ENCODE data around the gene ANGPTL8.

ANGPTL8 gene

GRCh38 chr19:11202488-11203193 lies 36.8 kb upstream of the ANGPTL8 start:
- intact Hi-C loops (cut with DNase I): loop anchor here (5.0 kb wide), 1 partner anchor 60 kb away; no protein-coding TSS in a partner anchor
- no peak for DNase-seq

- intact Hi-C loops (cut with DNase I): loop anchor here (5.0 kb wide), 1 partner anchor 61 kb away; no protein-coding TSS in a partner anchor
Measured at GRCh38 chr19:11203194-11204075, 36.0 kb upstream of the ANGPTL8 start.

GRCh38 chr19:11204076-11204602 lies 35.3 kb upstream of the ANGPTL8 start:
- intact Hi-C loops (cut with DNase I): loop anchor here (5.0 kb wide), 1 partner anchor 62 kb away; no protein-coding TSS in a partner anchor
- no peak for DNase-seq

More at GRCh38 chr19:11203194-11204075, 36.0 kb upstream of the ANGPTL8 start:
- DNase-seq: peak in 40 of 42 donors; percentile 20 to 90 (median 66)

- peak in 1 of 42 donors; percentile 4 for DNase-seq
- intact Hi-C loops (cut with DNase I): loop anchor here (5.0 kb wide), 1 partner anchor 63 kb away; no protein-coding TSS in a partner anchor
Measured at GRCh38 chr19:11204943-11205349, 34.5 kb upstream of the ANGPTL8 start.

GRCh38 chr19:11205939-11206570 lies 33.4 kb upstream of the ANGPTL8 start:
- DNase-seq: no peak
- intact Hi-C loops (cut with DNase I): no loop called here

- no peak for DNase-seq
- intact Hi-C loops (cut with DNase I): no loop called here
Measured at GRCh38 chr19:11208561-11209471, 30.6 kb upstream of the ANGPTL8 start.

GRCh38 chr19:11209839-11210655 lies 29.4 kb upstream of the ANGPTL8 start:
- DNase-seq: no peak
- intact Hi-C loops (cut with DNase I): no loop called here

- intact Hi-C loops (cut with DNase I): no loop called here
- DNase-seq: no peak
Measured at GRCh38 chr19:11210656-11210928, 28.8 kb upstream of the ANGPTL8 start.

GRCh38 chr19:11214387-11214786 lies 25.0 kb upstream of the ANGPTL8 start:
- DNase-seq: no peak
- intact Hi-C loops (cut with DNase I): no loop called here

GRCh38 chr19:11221082-11221598 lies 18.3 kb upstream of the ANGPTL8 start:
- no peak for DNase-seq
- intact Hi-C loops (cut with DNase I): no loop called here

GRCh38 chr19:11223200-11223599 lies 16.2 kb upstream of the ANGPTL8 start:
- DNase-seq: no peak
- intact Hi-C loops (cut with DNase I): no loop called here

GRCh38 chr19:11224429-11224828 lies 15.0 kb upstream of the ANGPTL8 start:
- intact Hi-C loops (cut with DNase I): no loop called here
- no peak for DNase-seq

- intact Hi-C loops (cut with DNase I): no loop called here
- no peak for DNase-seq
Measured at GRCh38 chr19:11225172-11225571, 14.2 kb upstream of the ANGPTL8 start.

- no peak for DNase-seq
- intact Hi-C loops (cut with DNase I): no loop called here
Measured at GRCh38 chr19:11225815-11226214, 13.6 kb upstream of the ANGPTL8 start.

- no peak for DNase-seq
- intact Hi-C loops (cut with DNase I): no loop called here
Measured at GRCh38 chr19:11226716-11227166, 12.7 kb upstream of the ANGPTL8 start.

- no peak for DNase-seq
- intact Hi-C loops (cut with DNase I): no loop called here
Measured at GRCh38 chr19:11227195-11227886, 12.1 kb upstream of the ANGPTL8 start.

All from head of caudate nucleus (tissue), 42 donors.